ENCODE results near the gene TEX14. TPM values are rescaled to one million over a fixed set of nuclear protein-coding genes. Genes with fewer than 3 reads are reported as not detected.
A peak's percentile ranks its signal among the peaks of the same experiment; 100 is the strongest.

TEX14 gene, protein sequence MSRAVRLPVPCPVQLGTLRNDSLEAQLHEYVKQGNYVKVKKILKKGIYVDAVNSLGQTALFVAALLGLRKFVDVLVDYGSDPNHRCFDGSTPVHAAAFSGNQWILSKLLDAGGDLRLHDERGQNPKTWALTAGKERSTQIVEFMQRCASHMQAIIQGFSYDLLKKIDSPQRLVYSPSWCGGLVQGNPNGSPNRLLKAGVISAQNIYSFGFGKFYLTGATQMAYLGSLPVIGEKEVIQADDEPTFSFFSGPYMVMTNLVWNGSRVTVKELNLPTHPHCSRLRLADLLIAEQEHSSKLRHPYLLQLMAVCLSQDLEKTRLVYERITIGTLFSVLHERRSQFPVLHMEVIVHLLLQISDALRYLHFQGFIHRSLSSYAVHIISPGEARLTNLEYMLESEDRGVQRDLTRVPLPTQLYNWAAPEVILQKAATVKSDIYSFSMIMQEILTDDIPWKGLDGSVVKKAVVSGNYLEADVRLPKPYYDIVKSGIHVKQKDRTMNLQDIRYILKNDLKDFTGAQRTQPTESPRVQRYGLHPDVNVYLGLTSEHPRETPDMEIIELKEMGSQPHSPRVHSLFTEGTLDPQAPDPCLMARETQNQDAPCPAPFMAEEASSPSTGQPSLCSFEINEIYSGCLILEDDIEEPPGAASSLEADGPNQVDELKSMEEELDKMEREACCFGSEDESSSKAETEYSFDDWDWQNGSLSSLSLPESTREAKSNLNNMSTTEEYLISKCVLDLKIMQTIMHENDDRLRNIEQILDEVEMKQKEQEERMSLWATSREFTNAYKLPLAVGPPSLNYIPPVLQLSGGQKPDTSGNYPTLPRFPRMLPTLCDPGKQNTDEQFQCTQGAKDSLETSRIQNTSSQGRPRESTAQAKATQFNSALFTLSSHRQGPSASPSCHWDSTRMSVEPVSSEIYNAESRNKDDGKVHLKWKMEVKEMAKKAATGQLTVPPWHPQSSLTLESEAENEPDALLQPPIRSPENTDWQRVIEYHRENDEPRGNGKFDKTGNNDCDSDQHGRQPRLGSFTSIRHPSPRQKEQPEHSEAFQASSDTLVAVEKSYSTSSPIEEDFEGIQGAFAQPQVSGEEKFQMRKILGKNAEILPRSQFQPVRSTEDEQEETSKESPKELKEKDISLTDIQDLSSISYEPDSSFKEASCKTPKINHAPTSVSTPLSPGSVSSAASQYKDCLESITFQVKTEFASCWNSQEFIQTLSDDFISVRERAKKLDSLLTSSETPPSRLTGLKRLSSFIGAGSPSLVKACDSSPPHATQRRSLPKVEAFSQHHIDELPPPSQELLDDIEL (N-terminal part only)
- polyA plus RNA-seq (2012; rRNA removed), result 0.02 TPM in 1 of 2 replicates, not detected in the other
- polyA plus RNA-seq (2012; cell fraction: cytosol; rRNA removed), result 0.03 and 0.06 TPM in 2 replicates
- 0.06 and 0.14 TPM in 2 replicates for polyA plus RNA-seq (2012; cell fraction: nucleus; rRNA removed)

DNA sequence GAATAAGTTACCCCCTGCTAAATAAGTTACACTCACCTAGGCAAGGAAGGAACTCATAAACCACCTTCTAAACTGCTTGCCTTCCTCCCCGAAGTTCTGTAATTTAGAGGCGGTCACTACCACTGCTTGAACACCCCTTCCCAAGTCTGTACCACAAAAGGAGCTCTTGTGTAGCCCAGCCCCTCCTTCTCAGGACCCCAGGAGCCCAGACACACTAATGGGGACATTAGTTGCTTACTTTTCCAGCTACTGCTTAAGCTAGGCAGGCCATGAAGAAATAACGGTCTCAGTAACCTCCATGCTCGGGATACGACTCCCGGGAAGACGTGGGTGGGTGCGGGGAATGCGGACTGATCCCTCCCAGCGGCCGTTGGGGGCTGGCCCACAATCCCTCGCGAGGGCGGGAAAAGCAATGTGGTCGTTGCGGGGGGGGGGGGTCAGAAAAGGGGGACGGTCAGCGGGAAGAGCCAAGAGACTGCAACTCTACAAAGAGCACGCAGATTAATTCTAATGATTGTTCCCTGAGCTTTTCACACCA, at the start of gene TEX14:
Gene TEX14, minus strand, starts transcription at position 345 of the 538 bp plus-strand sequence. CDS start 40,044 bp downstream, outside the sequence.
- no peak for DNase-seq
- Histone ChIP-seq H3K36me3 (replicated peaks in 1 of 2; ENCODE audit: control insufficient read depth in 1 of 2, insufficient read depth in 2 of 2, low read length in 1 of 2) (peaks cover 0 to 2% of the 10 kb centered on the region in 2 experiments), H4K20me1 (ENCODE audit: insufficient read depth) (no peaks in the 10 kb centered on the region), H3K79me2 (ENCODE audit: insufficient read depth) (peaks cover 15% of the 10 kb centered on the region; the same call in 1 of the 2 replicates), H3K4me2 (peak within 1 kb of the TSS; percentile 87), H3K4me3 (ENCODE audit: low read depth in 2 of 2, low read length in 1 of 2) (peak within 1 kb of the TSS; percentile 68 to 71), H3K9me3 (no peaks in the 10 kb centered on the region), H3K9me2 (no peaks in the 10 kb centered on the region), H3K27ac (ENCODE audit: low read depth in 2 of 2, low read length in 1 of 2) (peak within 1 kb of the TSS; percentile 41 to 85), H3F3A (replicated peaks; ENCODE audit: insufficient read depth) (no peaks in the 10 kb centered on the region), H3K4me1 (ENCODE audit: control insufficient read depth in 1 of 2, insufficient read depth in 2 of 2, low read depth in 1 of 2, low read length in 1 of 2) (peaks cover 10 to 12% of the 10 kb centered on the region in 2 experiments; a peak in 3 of 4 replicates), H3K9ac (peak within 1 kb of the TSS; percentile 64), H2AFZ (ENCODE audit: low read depth) (peak within 1 kb of the TSS; percentile 100), H3K27me3 (ENCODE audit: insufficient read depth) (no peaks in the 10 kb centered on the region)
- 80% methylated on average over 19 of the region's 19 CpGs for WGBS (ENCODE audit: low lambda C conversion rate)
- CTCF ChIA-PET, result interaction anchor here (0.8 to 2.2 kb wide), 6 partner anchors 19 to 313 kb away, joined by 3 to 11 read pairs (median 8); no protein-coding TSS in a partner anchor
- POLR2A ChIA-PET, result interaction anchor here (1.0 to 2.2 kb wide), 5 partner anchors 32 to 415 kb away, joined by 4 to 30 read pairs (median 7); partner anchors contain the start of genes MTMR4 and TRIM37
- TF ChIP-seq ELF1 (IDR thresholded peaks at IDR 0.05) (no peak), GABPA (IDR thresholded peaks at IDR 0.05; ENCODE audit: low read depth) (no peak), YY1 (IDR thresholded peaks at IDR 0.05; ENCODE audit: low read depth) (no peak), FOXJ3 (CRISPR knock-in tag; IDR thresholded peaks at IDR 0.05) (no peak), GATA2 (CRISPR knock-in tag; IDR thresholded peaks at IDR 0.05) (no peak)
- TF ChIP-seq, protein P1, sequence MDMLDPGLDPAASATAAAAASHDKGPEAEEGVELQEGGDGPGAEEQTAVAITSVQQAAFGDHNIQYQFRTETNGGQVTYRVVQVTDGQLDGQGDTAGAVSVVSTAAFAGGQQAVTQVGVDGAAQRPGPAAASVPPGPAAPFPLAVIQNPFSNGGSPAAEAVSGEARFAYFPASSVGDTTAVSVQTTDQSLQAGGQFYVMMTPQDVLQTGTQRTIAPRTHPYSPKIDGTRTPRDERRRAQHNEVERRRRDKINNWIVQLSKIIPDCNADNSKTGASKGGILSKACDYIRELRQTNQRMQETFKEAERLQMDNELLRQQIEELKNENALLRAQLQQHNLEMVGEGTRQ (IDR thresholded peaks at IDR 0.05; ENCODE audit: borderline replicate concordance, low read depth, low read length), result no peak
- TF ChIP-seq, protein P2, sequence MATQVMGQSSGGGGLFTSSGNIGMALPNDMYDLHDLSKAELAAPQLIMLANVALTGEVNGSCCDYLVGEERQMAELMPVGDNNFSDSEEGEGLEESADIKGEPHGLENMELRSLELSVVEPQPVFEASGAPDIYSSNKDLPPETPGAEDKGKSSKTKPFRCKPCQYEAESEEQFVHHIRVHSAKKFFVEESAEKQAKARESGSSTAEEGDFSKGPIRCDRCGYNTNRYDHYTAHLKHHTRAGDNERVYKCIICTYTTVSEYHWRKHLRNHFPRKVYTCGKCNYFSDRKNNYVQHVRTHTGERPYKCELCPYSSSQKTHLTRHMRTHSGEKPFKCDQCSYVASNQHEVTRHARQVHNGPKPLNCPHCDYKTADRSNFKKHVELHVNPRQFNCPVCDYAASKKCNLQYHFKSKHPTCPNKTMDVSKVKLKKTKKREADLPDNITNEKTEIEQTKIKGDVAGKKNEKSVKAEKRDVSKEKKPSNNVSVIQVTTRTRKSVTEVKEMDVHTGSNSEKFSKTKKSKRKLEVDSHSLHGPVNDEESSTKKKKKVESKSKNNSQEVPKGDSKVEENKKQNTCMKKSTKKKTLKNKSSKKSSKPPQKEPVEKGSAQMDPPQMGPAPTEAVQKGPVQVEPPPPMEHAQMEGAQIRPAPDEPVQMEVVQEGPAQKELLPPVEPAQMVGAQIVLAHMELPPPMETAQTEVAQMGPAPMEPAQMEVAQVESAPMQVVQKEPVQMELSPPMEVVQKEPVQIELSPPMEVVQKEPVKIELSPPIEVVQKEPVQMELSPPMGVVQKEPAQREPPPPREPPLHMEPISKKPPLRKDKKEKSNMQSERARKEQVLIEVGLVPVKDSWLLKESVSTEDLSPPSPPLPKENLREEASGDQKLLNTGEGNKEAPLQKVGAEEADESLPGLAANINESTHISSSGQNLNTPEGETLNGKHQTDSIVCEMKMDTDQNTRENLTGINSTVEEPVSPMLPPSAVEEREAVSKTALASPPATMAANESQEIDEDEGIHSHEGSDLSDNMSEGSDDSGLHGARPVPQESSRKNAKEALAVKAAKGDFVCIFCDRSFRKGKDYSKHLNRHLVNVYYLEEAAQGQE (IDR thresholded peaks at IDR 0.05; ENCODE audit: low read depth, low read length), result no peak

Data from SK-N-SH (cell line).